ENCODE measurements around the gene RGL3.
"Not testable (repeated sequence)": the region's sequence is repeated elsewhere in the genome, so short reads cannot be mapped to it uniquely, and the experiment has no call there.

RGL3 gene

DNA sequence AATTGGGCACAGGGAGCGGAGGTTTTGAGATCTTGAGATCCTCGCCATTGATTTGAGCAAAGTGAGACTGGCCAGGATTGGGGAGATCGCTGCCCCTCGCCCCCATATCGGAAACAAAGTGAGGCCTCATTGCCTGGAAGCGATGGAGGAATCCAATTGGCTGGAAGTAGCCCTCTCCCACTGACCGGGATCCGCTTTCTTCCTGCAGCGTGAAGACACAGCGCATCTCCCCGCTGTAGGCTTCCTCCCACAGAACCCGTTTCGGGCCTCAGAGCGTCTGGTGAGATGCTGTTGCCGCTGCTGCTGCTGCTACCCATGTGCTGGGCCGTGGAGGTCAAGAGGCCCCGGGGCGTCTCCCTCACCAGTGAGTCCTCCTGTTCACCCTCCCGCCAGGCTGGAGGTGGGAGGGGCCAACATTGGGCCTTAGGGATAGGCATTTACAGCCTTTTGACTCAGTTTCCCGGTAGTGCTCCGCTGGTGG, 16.8 kb upstream of the RGL3 start:
- Histone ChIP-seq H3K27me3 (ENCODE audit: insufficient read depth, insufficient read length) (no peaks in the 10 kb centered on the region), H3K36me3 (ENCODE audit: insufficient read depth, insufficient read length, low read length) (peaks cover 41% of the 10 kb centered on the region), H3K9me3 (ENCODE audit: insufficient read depth, low read length) (no peaks in the 10 kb centered on the region), H3K9ac (ENCODE audit: insufficient read length, low read depth) (peak overlapping the region; percentile 97), H3K4me1 (ENCODE audit: insufficient read depth, insufficient read length) (peaks cover 10% of the 10 kb centered on the region), H3K4me3 (ENCODE audit: insufficient read length, low read depth) (peak overlapping the region; percentile 88)
- TF ChIP-seq SUZ12 (IDR thresholded peaks at IDR 0.05; ENCODE audit: extremely low read depth, insufficient read depth, insufficient read length): no peak
- TF ChIP-seq YY1 (IDR thresholded peaks at IDR 0.05; ENCODE audit: insufficient read depth, insufficient read length): no peak
- TF ChIP-seq ZNF274 (IDR thresholded peaks at IDR 0.05; ENCODE audit: low read depth, low read length): no peak
- DNase-seq (ENCODE audit: low read depth, low spot score): no peak

DNA sequence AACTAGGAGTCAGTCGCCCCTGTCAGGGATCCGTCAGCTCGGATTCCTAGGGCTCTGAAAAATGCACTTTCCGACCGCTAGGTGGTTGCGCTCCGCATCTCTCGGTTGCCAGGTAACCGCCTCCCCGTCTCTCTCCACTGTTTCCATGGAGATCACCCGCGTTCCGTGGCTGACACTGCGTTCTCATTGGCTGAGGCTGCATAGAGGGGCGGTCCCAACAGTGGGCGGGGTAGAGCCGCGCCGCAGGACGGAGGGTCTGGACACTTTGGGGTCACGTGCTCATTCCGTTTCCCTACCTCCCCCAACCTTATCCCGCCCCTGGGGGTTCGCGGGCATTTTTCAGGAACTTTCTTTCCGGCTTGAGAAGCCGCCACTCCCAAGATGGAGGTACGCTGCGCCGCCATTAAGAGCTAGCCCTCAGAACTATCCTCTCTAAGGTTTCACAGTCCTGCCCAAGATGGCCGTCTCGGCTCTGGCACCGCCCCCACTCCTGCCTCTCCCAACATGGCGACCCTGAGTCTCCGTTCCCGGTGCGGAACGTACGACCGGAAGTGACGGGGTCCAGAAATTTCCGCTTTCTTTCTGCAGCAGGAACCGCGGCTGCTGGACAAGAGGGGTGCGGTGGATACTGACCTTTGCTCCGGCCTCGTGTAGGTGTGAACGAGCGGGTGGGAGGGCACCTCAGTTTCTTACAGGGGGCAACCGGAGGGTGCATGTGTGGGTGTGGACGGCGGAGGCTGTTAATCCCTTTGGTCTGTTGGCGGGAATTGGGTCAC, 16.1 kb upstream of the RGL3 start, which contains the start of the genes ODAD3 and PRKCSH:
TSS of gene ODAD3 (minus strand) at position 65 of the 776 bp plus-strand sequence. CDS start 105 bp downstream, outside the sequence.
TSS of gene PRKCSH (plus strand) at position 579 of the 776 bp plus-strand sequence. CDS start 483 bp downstream, outside the sequence.
- H3K27me3 ChIP-seq (ENCODE audit: insufficient read depth, insufficient read length): no peaks in the 10 kb centered on the region
- peak within 1 kb of the TSS; percentile 88 for H3K4me3 ChIP-seq (ENCODE audit: insufficient read length, low read depth)
- H3K36me3 ChIP-seq (ENCODE audit: insufficient read depth, insufficient read length, low read length): peaks cover 35% of the 10 kb centered on the region
- TF ChIP-seq ZNF274 (IDR thresholded peaks at IDR 0.05; ENCODE audit: low read depth, low read length): no peak
- peak; percentile 100 for TF ChIP-seq YY1 (IDR thresholded peaks at IDR 0.05; ENCODE audit: insufficient read depth, insufficient read length)
- no peak for TF ChIP-seq SUZ12 (IDR thresholded peaks at IDR 0.05; ENCODE audit: extremely low read depth, insufficient read depth, insufficient read length)
- H3K9ac ChIP-seq (ENCODE audit: insufficient read length, low read depth): peak within 1 kb of the TSS; percentile 97
- peak; percentile 99 for DNase-seq (ENCODE audit: low read depth, low spot score)
- H3K9me3 ChIP-seq (ENCODE audit: insufficient read depth, low read length): no peaks in the 10 kb centered on the region
- peaks cover 10% of the 10 kb centered on the region for H3K4me1 ChIP-seq (ENCODE audit: insufficient read depth, insufficient read length)

GRCh38 chr19:11434703-11435056, 15.6 kb upstream of the RGL3 start:
- Histone ChIP-seq H3K9ac (ENCODE audit: insufficient read length, low read depth) (peak overlapping the region; percentile 72), H3K4me1 (ENCODE audit: insufficient read depth, insufficient read length) (peaks cover 10% of the 10 kb centered on the region)
- DNase-seq (ENCODE audit: low read depth, low spot score): no peak

GRCh38 chr19:11433526-11433925, 14.4 kb upstream of the RGL3 start:
- DNase-seq (ENCODE audit: low read depth, low spot score); H3K27me3 ChIP-seq (ENCODE audit: insufficient read depth, insufficient read length): not testable (repeated sequence)
- peaks cover 23% of the 10 kb centered on the region for H3K36me3 ChIP-seq (ENCODE audit: insufficient read depth, insufficient read length, low read length)

More at GRCh38 chr19:11434703-11435056, 15.6 kb upstream of the RGL3 start:
- Histone ChIP-seq H3K27me3 (ENCODE audit: insufficient read depth, insufficient read length) (no peaks in the 10 kb centered on the region), H3K36me3 (ENCODE audit: insufficient read depth, insufficient read length, low read length) (peaks cover 30% of the 10 kb centered on the region), H3K9me3 (ENCODE audit: insufficient read depth, low read length) (no peaks in the 10 kb centered on the region), H3K4me3 (ENCODE audit: insufficient read length, low read depth) (peak overlapping the region; percentile 37)
- TF ChIP-seq SUZ12 (IDR thresholded peaks at IDR 0.05; ENCODE audit: extremely low read depth, insufficient read depth, insufficient read length) (no peak), YY1 (IDR thresholded peaks at IDR 0.05; ENCODE audit: insufficient read depth, insufficient read length) (no peak), ZNF274 (IDR thresholded peaks at IDR 0.05; ENCODE audit: low read depth, low read length) (no peak)

DNA sequence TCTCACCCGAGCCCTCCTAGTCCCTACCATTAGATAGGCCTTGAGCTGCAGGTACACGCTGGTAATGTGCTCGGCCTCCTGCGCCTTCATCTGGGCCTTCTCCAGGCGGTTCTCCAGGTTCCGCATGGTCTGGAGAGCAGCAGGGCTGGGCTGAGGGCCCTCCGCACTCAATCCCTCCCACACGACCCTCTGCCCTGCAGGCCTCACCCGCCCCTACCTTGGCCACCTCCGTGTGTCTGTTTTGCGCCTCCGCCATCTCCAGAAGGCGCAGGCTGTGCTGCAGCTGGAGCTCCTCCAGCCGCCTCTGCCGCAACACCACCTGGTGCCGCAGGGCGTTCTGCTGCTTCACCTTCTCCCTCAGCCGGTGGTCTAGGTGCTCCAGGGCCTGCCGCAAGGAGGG, 7.5 kb upstream of the RGL3 start:
- H3K9ac ChIP-seq (ENCODE audit: insufficient read length, low read depth): no peak overlapping the region
- H3K4me3 ChIP-seq (ENCODE audit: insufficient read length, low read depth): no peak overlapping the region
- H3K4me1 ChIP-seq (ENCODE audit: insufficient read depth, insufficient read length): peaks cover 19% of the 10 kb centered on the region
- TF ChIP-seq YY1 (IDR thresholded peaks at IDR 0.05; ENCODE audit: insufficient read depth, insufficient read length) (no peak), SUZ12 (IDR thresholded peaks at IDR 0.05; ENCODE audit: extremely low read depth, insufficient read depth, insufficient read length) (no peak), ZNF274 (IDR thresholded peaks at IDR 0.05; ENCODE audit: low read depth, low read length) (no peak)
- peaks cover 24% of the 10 kb centered on the region for H3K27me3 ChIP-seq (ENCODE audit: insufficient read depth, insufficient read length)
- no peak for DNase-seq (ENCODE audit: low read depth, low spot score)
- H3K36me3 ChIP-seq (ENCODE audit: insufficient read depth, insufficient read length, low read length): no peaks in the 10 kb centered on the region
- peaks cover 6% of the 10 kb centered on the region; the same call in 1 of the 2 replicates for H3K9me3 ChIP-seq (ENCODE audit: insufficient read depth, low read length)

More at GRCh38 chr19:11433526-11433925, 14.4 kb upstream of the RGL3 start:
- H3K9ac ChIP-seq (ENCODE audit: insufficient read length, low read depth); H3K4me1 ChIP-seq (ENCODE audit: insufficient read depth, insufficient read length); H3K4me3 ChIP-seq (ENCODE audit: insufficient read length, low read depth); H3K9me3 ChIP-seq (ENCODE audit: insufficient read depth, low read length): not testable (repeated sequence)

GRCh38 chr19:11425719-11426457, 6.8 kb upstream of the RGL3 start:
- H3K4me1 ChIP-seq (ENCODE audit: insufficient read depth, insufficient read length): peaks cover 19% of the 10 kb centered on the region
- H3K9ac ChIP-seq (ENCODE audit: insufficient read length, low read depth): no peak overlapping the region
- no peaks in the 10 kb centered on the region for H3K36me3 ChIP-seq (ENCODE audit: insufficient read depth, insufficient read length, low read length)
- H3K4me3 ChIP-seq (ENCODE audit: insufficient read length, low read depth): no peak overlapping the region
- TF ChIP-seq SUZ12 (IDR thresholded peaks at IDR 0.05; ENCODE audit: extremely low read depth, insufficient read depth, insufficient read length): no peak
- TF ChIP-seq ZNF274 (IDR thresholded peaks at IDR 0.05; ENCODE audit: low read depth, low read length): no peak
- no peak for TF ChIP-seq YY1 (IDR thresholded peaks at IDR 0.05; ENCODE audit: insufficient read depth, insufficient read length)
- DNase-seq (ENCODE audit: low read depth, low spot score): no peak
- peaks cover 32% of the 10 kb centered on the region for H3K27me3 ChIP-seq (ENCODE audit: insufficient read depth, insufficient read length)
- H3K9me3 ChIP-seq (ENCODE audit: insufficient read depth, low read length): peaks cover 6% of the 10 kb centered on the region; the same call in 1 of the 2 replicates

DNA sequence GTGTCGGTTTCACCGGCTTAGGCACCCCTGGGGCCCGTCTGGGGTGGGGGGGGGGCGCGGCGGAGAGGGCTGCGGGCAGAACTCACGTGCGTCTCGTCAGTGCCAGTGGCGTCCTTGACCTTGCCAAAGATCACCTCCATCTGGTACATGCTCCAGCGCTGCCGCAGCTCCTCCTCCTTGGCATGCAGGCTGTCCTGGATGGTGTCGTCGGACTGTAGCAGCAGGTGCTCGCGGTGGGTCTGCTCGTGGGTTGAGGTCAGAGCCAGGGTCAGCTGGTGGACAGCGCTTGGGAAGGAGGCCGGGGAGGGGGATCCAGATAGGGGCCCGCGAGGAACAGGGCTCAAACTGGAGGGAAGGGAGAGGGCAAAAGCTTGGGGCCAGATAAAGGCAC, 4.7 kb upstream of the RGL3 start:
- no peak for TF ChIP-seq SUZ12 (IDR thresholded peaks at IDR 0.05; ENCODE audit: extremely low read depth, insufficient read depth, insufficient read length)
- no peak for TF ChIP-seq ZNF274 (IDR thresholded peaks at IDR 0.05; ENCODE audit: low read depth, low read length)

More for the DNA sequence above, 4.7 kb upstream of the RGL3 start:
- DNase-seq (ENCODE audit: low read depth, low spot score): no peak
- H3K4me1 ChIP-seq (ENCODE audit: insufficient read depth, insufficient read length): peaks cover 22% of the 10 kb centered on the region
- H3K27me3 ChIP-seq (ENCODE audit: insufficient read depth, insufficient read length): peaks cover 52% of the 10 kb centered on the region
- no peak overlapping the region for H3K4me3 ChIP-seq (ENCODE audit: insufficient read length, low read depth)
- H3K36me3 ChIP-seq (ENCODE audit: insufficient read depth, insufficient read length, low read length): no peaks in the 10 kb centered on the region
- H3K9me3 ChIP-seq (ENCODE audit: insufficient read depth, low read length): peaks cover 6% of the 10 kb centered on the region; the same call in 1 of the 2 replicates
- no peak overlapping the region for H3K9ac ChIP-seq (ENCODE audit: insufficient read length, low read depth)

Data from NT2/D1 (cell line).